ENCODE data around the gene TMC4.

Gene TMC4

GRCh38 chr19:54128796-54129616, 44.0 kb downstream of the TMC4 start:
- no peak for DNase-seq

DNA sequence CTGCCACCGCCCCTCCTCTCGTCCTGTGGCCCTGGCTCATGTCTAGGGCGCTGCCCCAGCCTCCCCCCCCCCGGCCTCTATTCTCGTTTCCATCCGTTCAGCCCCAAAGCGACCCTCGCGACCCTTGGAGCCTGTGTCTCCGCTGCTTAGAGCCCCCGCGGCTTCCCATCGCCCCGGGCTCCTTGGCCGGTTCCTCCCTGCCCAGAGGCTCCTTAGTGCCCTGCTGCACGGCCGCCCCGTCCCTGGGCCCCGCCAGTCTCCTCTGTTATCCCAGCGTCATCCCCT, 44.6 kb downstream of the TMC4 start:
- DNase-seq = no peak

DNA sequence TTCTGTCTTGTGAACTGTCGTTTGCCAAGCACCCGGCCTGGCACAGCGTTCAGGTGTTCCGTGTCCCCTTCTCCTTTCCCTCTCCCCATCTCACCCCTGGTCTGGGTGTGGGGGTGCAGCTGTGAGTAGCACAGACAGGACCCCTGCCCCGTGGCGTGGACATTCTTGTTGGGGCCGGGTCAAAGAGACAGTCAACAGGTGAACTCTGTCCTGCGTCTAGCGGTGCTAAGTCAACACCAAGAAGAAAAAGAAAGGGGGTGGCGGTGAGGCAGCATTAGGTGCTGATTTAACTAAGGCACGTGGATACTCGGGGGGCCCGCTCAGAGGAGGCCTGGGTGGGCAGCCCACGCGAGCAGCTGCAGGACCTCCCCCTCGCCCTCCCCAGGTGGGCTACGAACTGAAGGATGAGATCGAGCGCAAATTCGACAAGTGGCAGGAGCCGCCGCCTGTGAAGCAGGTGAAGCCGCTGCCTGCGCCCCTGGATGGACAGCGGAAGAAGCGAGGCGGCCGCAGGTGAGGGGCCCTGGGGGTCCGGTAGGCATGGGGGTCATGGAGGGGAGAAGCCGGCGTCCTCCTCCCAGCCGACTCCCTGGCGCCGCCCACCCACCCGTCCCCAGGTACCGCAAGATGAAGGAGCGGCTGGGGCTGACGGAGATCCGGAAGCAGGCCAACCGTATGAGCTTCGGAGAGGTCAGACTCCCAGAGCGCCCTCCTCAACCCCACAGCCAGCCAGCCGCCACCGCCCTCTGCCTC, 45.1 kb downstream of the TMC4 start:
- DNase-seq = no peak

- DNase-seq = no peak
Measured at GRCh38 chr19:54125713-54126112, 47.2 kb downstream of the TMC4 start.

DNA sequence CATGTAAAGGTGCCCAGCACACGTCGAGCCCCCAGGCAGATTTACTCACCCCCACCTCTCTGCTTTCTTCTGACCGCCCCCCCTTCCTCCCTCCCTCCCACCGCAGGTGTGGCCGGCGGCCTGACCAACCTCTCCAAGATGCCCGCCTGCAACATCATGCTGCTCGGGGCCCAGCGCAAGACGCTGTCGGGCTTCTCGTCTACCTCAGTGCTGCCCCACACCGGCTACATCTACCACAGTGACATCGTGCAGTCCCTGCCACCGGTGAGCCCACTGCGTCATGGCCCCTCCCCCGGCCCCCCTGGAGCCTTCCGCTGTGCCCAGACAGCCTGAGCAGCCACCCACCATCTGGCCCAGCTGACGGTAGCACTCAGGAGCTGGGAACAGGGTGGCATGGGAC, 48.6 kb downstream of the TMC4 start:
- no peak for DNase-seq

- DNase-seq = no peak
Measured at GRCh38 chr19:54123682-54124081, 49.3 kb downstream of the TMC4 start.

- no peak for DNase-seq
Measured at GRCh38 chr19:54121259-54121658, 51.7 kb downstream of the TMC4 start.

GRCh38 chr19:54115109-54116063, 57.6 kb downstream of the TMC4 start, which contains the start of the genes PRPF31 and TFPT:
Gene PRPF31, plus strand, starts transcription at chr19:54115754. Its CDS starts 2,525 bp downstream, at chr19:54118279.
Gene TFPT, minus strand, starts transcription at chr19:54115657. Its CDS starts 388 bp downstream, at chr19:54115269.
- DNase-seq = peak; percentile 99 to 100

- peak in 1 of 2 experiments; percentile 71 for DNase-seq
Measured at GRCh38 chr19:54114340-54115108, 58.4 kb downstream of the TMC4 start.
